ENCODE measurements around the gene PORCN. TPM values are rescaled to one million over a fixed set of nuclear protein-coding genes. Genes with fewer than 3 reads are reported as not detected.
"Not testable (repeated sequence)": the region's sequence is repeated elsewhere in the genome, so short reads cannot be mapped to it uniquely, and the experiment has no call there.

The PORCN gene
- polyA plus RNA-seq, 1 donor (not counting 4 experiments of a cell fraction or from before 2014, with no cell fraction given) = 52.2 TPM

DNA sequence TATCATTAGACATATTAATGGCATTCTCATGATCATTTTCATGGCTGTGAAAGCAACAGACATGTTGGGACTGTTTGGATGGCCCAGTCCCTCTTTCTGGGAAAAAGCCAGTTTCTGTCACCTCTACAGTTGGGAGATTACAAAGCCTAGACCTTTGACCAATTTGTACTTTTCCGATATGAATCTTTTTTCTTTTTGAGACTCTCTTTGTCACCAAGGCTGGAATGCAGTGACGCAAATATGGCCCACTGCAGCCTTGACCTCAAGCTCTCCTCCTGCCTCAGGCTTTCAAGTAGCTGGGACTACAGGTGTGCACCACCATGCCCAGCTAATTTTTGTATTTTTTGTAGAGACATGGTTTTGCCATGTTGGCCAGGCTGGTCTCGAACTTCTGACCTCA, 40.1 kb downstream of the PORCN start:
- H3K36me3 ChIP-seq (ENCODE audit: control insufficient read depth in 2 of 2, extremely low read depth in 1 of 2, insufficient read depth in 2 of 2, low read length in 2 of 2) = no peaks in the 10 kb centered on the region
- TF ChIP-seq EZH2 (IDR thresholded peaks at IDR 0.05; ENCODE audit: low read length) = no peak
- TF ChIP-seq, protein P1, sequence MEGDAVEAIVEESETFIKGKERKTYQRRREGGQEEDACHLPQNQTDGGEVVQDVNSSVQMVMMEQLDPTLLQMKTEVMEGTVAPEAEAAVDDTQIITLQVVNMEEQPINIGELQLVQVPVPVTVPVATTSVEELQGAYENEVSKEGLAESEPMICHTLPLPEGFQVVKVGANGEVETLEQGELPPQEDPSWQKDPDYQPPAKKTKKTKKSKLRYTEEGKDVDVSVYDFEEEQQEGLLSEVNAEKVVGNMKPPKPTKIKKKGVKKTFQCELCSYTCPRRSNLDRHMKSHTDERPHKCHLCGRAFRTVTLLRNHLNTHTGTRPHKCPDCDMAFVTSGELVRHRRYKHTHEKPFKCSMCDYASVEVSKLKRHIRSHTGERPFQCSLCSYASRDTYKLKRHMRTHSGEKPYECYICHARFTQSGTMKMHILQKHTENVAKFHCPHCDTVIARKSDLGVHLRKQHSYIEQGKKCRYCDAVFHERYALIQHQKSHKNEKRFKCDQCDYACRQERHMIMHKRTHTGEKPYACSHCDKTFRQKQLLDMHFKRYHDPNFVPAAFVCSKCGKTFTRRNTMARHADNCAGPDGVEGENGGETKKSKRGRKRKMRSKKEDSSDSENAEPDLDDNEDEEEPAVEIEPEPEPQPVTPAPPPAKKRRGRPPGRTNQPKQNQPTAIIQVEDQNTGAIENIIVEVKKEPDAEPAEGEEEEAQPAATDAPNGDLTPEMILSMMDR (optimal IDR thresholded peaks at IDR 0.05 in 1 of 3, IDR thresholded peaks at IDR 0.05 in 1 of 3, conservative IDR thresholded peaks at IDR 0.05 in 1 of 3; ENCODE audit: extremely low read depth in 1 of 3, insufficient read depth in 2 of 3, low read length in 3 of 3) = no peak

DNA sequence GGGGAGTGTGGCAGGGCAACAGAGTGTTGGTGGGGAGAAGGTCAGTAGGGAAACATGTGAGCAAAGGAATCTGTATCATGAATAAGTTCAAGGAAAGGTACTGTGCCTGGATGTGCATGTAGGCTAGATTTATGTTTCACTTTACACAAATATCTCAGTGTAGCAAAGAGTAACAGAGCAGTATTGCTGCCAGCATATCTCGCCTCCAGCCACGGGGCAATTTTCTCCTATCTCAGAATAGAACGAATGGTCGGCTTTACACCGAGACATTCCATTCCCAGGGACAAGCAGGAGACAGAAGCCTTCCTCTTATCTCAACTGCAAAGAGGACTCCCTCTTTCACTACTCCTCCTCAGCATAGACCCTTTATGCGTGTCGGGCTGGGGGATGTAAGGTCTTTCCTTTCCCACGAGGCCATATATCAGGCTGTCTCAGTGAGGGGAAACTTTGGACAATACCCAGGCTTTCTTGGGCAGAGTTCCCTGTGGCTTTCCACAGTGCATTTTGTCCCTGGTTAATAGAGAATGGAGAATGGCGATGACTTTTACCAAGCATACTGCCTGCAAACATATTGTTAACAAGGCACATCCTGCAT, 47.0 kb downstream of the PORCN start:
- H3K4me2 ChIP-seq (ENCODE audit: control insufficient read depth, extremely low read depth, insufficient read depth, low read depth, low read length); H2AFZ ChIP-seq (ENCODE audit: control insufficient read depth, low read length); H3K9me3 ChIP-seq (ENCODE audit: control insufficient read depth, low read depth, low read length); H3K79me2 ChIP-seq (ENCODE audit: control insufficient read depth, insufficient read depth, low read length); H3K9me1 ChIP-seq (ENCODE audit: control insufficient read depth, extremely low read depth, insufficient read depth, low read length); H3K4me1 ChIP-seq (ENCODE audit: control insufficient read depth, extremely low read depth, insufficient read depth, low read length); dilution Hi-C loops (cut with MboI; ENCODE audit: extremely low pct_ligation_motif_present, low sequenced_read_pairs); H3K27me3 ChIP-seq (ENCODE audit: control insufficient read depth, extremely low read depth, insufficient read depth, low read length); H4K20me1 ChIP-seq (ENCODE audit: control insufficient read depth, extremely low read depth, insufficient read depth, low read length); H3K4me3 ChIP-seq (ENCODE audit: control insufficient read depth in 2 of 3, extremely low read depth in 1 of 3, insufficient read depth in 2 of 3, low read depth in 1 of 3, low read length in 3 of 3); FAIRE-seq; DNase-seq (ENCODE audit: low read depth, low spot score); H3K27ac ChIP-seq (ENCODE audit: control insufficient read depth, insufficient read depth, low read length); H3K9ac ChIP-seq (ENCODE audit: control insufficient read depth, extremely low read depth, insufficient read depth, low read length): not testable (repeated sequence)
- H3K36me3 ChIP-seq (ENCODE audit: control insufficient read depth in 2 of 2, extremely low read depth in 1 of 2, insufficient read depth in 2 of 2, low read length in 2 of 2) = peaks cover 3 to 11% of the 10 kb centered on the region in 2 experiments

More for the DNA sequence above, 40.1 kb downstream of the PORCN start:
- FAIRE-seq (no peak), DNase-seq (ENCODE audit: low read depth, low spot score) (no peak)
- Histone ChIP-seq H3K4me1 (ENCODE audit: control insufficient read depth, extremely low read depth, insufficient read depth, low read length) (no peaks in the 10 kb centered on the region), H3K4me3 (ENCODE audit: control insufficient read depth in 2 of 3, extremely low read depth in 1 of 3, insufficient read depth in 2 of 3, low read depth in 1 of 3, low read length in 3 of 3) (no peak overlapping the region), H4K20me1 (ENCODE audit: control insufficient read depth, extremely low read depth, insufficient read depth, low read length) (no peaks in the 10 kb centered on the region), H3K79me2 (ENCODE audit: control insufficient read depth, insufficient read depth, low read length) (no peaks in the 10 kb centered on the region), H3K9ac (ENCODE audit: control insufficient read depth, extremely low read depth, insufficient read depth, low read length) (no peak overlapping the region), H3K9me1 (ENCODE audit: control insufficient read depth, extremely low read depth, insufficient read depth, low read length) (no peaks in the 10 kb centered on the region), H2AFZ (ENCODE audit: control insufficient read depth, low read length) (no peak overlapping the region), H3K27ac (ENCODE audit: control insufficient read depth, insufficient read depth, low read length) (no peak overlapping the region), H3K27me3 (ENCODE audit: control insufficient read depth, extremely low read depth, insufficient read depth, low read length) (no peaks in the 10 kb centered on the region), H3K4me2 (ENCODE audit: control insufficient read depth, extremely low read depth, insufficient read depth, low read depth, low read length) (no peak overlapping the region), H3K9me3 (ENCODE audit: control insufficient read depth, low read depth, low read length) (no peaks in the 10 kb centered on the region)
- dilution Hi-C loops (cut with MboI; ENCODE audit: extremely low pct_ligation_motif_present, low sequenced_read_pairs) = no loop called here

DNA sequence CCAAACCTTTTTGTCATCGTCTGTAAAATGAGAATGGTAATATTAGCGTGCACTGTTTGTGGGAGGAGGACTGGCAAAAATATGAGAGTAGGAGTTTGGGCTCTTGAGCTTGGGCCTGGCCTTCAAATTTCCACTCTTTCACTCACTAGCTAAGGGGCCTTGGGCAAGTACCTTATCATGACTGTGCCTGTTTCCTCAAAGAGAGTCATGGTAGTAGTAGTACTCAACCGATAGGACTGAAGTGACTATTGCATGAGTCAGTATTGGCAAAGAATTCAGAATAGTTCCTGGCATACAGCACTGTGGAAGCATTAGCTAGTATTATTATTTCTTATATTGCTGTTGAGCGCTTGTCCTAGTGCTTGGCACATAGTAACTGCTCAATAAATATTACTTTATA, 49.5 kb downstream of the PORCN start:
- Histone ChIP-seq H3K9me1 (ENCODE audit: control insufficient read depth, extremely low read depth, insufficient read depth, low read length) (no peaks in the 10 kb centered on the region), H3K27me3 (ENCODE audit: control insufficient read depth, extremely low read depth, insufficient read depth, low read length) (no peaks in the 10 kb centered on the region), H3K79me2 (ENCODE audit: control insufficient read depth, insufficient read depth, low read length) (peaks cover 3% of the 10 kb centered on the region), H3K9me3 (ENCODE audit: control insufficient read depth, low read depth, low read length) (peaks cover 6% of the 10 kb centered on the region), H3K27ac (ENCODE audit: control insufficient read depth, insufficient read depth, low read length) (peak overlapping the region; percentile 55), H3K9ac (ENCODE audit: control insufficient read depth, extremely low read depth, insufficient read depth, low read length) (no peak overlapping the region), H3K4me1 (ENCODE audit: control insufficient read depth, extremely low read depth, insufficient read depth, low read length) (peaks cover 13% of the 10 kb centered on the region), H3K36me3 (ENCODE audit: control insufficient read depth in 2 of 2, extremely low read depth in 1 of 2, insufficient read depth in 2 of 2, low read length in 2 of 2) (peaks cover 4 to 18% of the 10 kb centered on the region in 2 experiments), H3K4me2 (ENCODE audit: control insufficient read depth, extremely low read depth, insufficient read depth, low read depth, low read length) (no peak overlapping the region), H4K20me1 (ENCODE audit: control insufficient read depth, extremely low read depth, insufficient read depth, low read length) (no peaks in the 10 kb centered on the region), H2AFZ (ENCODE audit: control insufficient read depth, low read length) (no peak overlapping the region), H3K4me3 (ENCODE audit: control insufficient read depth in 2 of 3, extremely low read depth in 1 of 3, insufficient read depth in 2 of 3, low read depth in 1 of 3, low read length in 3 of 3) (no peak overlapping the region)
- TF ChIP-seq, protein P1 (optimal IDR thresholded peaks at IDR 0.05 in 1 of 3, IDR thresholded peaks at IDR 0.05 in 1 of 3, conservative IDR thresholded peaks at IDR 0.05 in 1 of 3; ENCODE audit: extremely low read depth in 1 of 3, insufficient read depth in 2 of 3, low read length in 3 of 3) = no peak
- TF ChIP-seq EZH2 (IDR thresholded peaks at IDR 0.05; ENCODE audit: low read length) = no peak
- FAIRE-seq (peak; percentile 83), DNase-seq (ENCODE audit: low read depth, low spot score) (peak; percentile 69)
- dilution Hi-C loops (cut with MboI; ENCODE audit: extremely low pct_ligation_motif_present, low sequenced_read_pairs) = no loop called here

All from keratinocyte (primary cell).